Measurements from ENCODE around the gene GANAB.
"Not testable (repeated sequence)": the region's sequence is repeated elsewhere in the genome, so short reads cannot be mapped to it uniquely, and the experiment has no call there.

The GANAB gene

GRCh38 chr11:62621027-62621566 is 25.3 kb downstream of the GANAB start:
- DNase-seq: no peak

DNA sequence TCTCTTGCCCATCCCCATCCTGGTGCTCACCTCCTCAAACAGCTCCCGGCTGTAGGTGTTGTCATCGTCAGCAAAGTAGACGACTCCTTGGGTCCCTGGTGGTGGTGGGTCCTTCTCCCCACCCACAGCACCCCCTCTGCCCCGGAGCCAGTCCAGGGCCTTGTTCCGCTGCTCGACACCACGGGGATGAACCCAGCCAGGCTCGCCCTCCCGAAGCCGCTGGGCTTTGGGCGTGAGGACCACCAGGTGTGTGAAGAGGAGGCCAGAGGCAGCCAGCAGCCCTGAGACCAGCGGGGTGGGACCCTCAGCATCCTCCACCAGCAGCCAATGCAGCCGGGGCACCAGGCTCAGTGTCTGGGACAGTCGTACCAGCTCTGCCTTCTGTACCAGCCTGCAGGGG is 29.5 kb downstream of the GANAB start:
- DNase-seq: not testable (repeated sequence)

GRCh38 chr11:62615521-62615920 is 30.9 kb downstream of the GANAB start:
- no peak for DNase-seq

DNA sequence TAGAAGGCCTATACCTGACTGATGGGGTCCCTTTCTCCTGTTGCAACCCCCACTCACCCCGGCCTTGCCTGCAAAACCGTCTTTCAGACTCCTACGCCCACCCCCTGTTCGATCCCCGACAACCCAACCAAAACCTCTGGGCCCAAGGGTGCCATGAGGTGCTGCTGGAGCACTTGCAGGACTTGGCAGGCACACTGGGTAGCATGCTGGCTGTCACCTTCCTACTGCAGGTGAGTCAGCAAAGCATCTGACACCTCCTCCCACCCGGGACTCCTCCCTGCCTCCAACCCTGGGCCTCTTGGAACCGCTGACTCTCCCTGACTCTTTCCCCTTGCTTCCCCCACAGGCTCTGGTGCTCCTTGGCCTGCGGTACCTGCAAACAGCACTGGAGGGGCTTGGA is 32.1 kb downstream of the GANAB start:
- no peak for DNase-seq

DNA sequence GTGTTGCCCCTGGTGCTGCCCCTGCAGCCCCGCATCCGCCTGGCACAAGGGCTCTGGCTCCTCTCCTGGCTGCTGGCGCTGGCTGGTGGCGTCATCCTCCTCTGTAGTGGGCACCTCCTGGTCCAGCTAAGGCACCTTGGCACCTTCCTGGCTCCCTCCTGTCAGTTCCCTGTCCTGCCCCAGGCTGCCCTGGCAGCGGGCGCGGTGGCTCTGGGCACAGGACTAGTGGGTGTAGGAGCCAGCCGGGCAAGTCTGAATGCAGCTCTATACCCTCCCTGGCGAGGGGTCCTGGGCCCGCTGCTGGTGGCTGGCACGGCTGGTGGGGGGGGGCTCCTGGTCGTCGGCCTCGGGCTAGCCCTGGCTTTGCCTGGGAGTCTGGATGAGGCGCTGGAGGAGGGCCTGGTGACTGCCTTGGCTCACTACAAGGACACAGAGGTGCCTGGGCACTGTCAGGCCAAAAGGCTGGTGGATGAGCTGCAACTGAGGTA is 33.1 kb downstream of the GANAB start:
- no peak for DNase-seq

DNA sequence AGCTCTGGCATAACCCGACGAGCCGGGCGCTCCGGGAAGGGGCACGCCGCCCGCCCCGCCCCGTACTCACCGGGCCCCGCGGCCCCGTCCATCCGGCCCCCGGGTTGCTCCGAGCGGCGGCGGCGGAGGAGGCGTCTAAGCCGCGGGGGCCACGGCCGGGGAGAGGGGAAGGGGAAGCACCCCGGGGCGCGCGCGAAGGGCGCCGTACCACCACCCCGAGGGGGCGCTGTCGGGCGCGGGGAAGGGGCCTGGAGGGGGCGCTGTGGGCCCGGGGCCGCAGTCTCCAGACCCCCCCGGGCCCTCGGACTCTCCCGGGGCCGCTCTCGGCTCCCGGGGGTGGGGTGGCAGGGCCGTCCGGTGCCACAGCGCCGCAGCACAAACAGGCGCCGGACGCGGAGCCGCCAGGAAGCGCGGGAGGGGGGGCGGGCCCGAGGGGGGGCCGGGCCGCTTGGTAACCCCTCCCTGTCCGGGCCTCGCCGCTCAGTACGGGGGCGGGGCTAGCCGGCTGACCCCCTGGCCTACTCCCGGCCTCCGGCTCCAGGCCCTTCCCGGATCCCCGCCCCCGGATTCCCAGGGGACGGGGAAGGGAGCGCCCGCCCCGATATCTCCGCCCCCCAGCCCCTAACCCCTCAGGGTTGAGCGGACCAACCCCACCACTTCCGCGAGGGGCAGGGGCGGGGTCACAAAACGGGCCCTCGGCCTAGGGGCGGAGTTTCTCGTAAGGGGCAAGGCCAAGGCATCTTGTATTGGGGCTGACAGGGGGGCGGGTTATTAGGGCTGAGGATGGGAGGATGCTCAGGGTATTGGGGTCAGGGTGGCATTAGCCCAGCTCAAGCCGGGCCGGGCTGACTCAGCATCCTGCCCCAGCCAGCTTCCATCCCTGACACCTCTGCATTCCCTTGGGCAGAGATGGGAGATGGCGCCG is 33.8 kb downstream of the GANAB start, which contains the start of the genes EML3 and ROM1:
Gene EML3 (minus strand): TSS at position 410 of the 925 bp plus-strand sequence. CDS start 318 bp downstream, at position 92.
Gene ROM1 (plus strand): TSS at position 892 of the 925 bp plus-strand sequence. CDS start 25 bp downstream, at position 917.
- peak; percentile 93 for DNase-seq

DNA sequence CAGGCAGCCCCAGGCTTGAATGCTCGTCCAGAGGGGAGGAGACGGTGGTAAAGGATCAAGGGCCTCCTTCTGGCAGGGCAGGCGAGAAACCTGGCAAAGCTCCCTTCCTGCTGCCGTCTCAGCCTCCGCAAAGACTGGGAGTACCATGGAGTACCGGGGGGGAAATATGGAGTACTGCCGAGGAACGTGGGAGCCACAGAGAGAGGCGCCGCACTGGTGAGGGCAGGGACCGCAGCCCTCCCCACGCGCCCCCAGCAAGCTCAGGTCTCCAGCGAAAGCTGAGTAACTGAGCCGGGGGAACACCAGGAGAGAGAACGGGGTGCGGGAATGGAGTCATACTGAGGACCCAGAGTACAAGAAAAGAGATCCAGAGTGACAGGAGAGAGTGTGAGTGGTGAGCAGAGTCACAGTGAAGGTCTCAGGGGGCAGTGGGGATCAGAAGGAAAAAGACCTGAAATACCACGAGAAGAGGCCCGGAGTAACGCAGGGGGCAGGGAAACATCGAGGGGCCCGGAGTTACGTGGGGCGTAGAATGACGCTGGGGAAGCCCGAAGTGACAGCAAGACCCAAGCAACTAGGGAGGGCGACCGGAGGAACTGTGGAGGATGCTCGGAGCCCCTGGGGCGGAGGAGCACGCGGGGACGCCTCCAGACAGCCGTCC is 34.6 kb downstream of the GANAB start:
- peak; percentile 71 for DNase-seq

DNA sequence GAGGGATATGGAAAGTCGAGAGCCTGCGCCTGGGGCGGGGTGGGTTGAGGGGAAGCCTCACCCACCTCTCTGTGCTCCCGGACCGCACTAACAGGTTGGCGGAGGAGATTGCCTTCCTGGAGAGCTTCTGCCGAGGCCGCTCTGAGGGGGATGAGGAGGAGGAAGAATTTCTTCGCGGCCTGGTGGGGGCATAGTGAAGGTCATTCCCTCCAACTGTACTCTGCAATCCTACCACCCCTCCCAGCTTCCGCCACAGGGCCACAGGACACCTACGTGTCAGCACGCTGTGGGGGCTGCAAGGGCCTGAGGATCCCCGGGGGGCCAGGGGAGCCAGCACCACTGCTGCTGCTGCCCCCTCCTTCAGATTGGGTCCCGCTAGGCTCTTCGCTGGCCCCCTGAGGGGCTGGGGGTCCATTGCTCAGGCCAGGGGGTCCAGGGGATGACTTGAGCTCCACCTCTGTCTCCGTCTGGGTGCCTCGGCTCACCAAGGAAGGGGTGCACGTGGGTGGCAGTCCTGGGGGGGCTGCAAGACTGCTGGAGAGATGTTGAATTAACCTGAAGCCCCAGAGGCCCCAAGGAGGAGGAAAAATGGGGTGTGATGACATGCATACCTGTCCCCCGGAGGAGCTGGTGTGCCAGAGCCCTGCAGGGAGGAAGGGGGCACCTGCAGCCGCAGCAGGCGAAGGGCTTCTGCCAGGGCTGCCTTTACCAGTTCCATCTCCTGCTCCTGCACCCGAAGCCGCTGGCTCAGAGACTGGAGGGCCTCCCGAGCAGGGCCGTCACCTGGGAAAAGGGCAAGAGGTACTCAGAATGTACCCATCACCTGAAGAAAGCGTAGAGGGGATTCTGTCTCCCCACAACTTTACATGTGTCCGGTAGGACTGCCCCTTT is 35.4 kb downstream of the GANAB start:
- no peak for DNase-seq

DNA sequence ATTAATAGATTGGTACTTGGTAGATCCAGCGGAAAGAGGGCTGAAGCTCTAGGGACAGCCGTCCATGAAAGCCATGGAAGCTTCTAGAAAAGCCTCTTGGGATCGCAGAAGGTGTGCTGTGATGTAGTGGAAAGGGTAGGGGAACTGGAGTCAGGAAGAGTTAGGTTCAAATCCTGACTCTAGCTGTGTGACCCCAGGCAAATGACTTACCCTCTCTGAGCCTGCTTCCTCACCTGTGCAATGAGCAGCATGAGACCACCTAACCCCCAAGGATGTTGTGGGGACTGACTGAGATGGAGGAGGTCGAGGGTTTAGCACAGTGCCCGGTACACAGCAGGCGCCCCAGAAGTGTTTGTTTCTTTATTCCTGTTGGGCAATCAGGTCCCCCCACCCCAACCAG is 36.0 kb downstream of the GANAB start:
- DNase-seq: no peak

- no peak for DNase-seq
Observed at GRCh38 chr11:62608776-62609175, 37.6 kb downstream of the GANAB start.

GRCh38 chr11:62607714-62608113 is 38.7 kb downstream of the GANAB start:
- DNase-seq: no peak

- DNase-seq: no peak
Observed at GRCh38 chr11:62605902-62606301, 40.5 kb downstream of the GANAB start.

GRCh38 chr11:62605467-62605866 is 40.9 kb downstream of the GANAB start:
- DNase-seq: no peak

GRCh38 chr11:62604460-62605120 is 41.8 kb downstream of the GANAB start:
- DNase-seq: no peak

GRCh38 chr11:62603776-62604299 is 42.6 kb downstream of the GANAB start:
- no peak for DNase-seq

DNA sequence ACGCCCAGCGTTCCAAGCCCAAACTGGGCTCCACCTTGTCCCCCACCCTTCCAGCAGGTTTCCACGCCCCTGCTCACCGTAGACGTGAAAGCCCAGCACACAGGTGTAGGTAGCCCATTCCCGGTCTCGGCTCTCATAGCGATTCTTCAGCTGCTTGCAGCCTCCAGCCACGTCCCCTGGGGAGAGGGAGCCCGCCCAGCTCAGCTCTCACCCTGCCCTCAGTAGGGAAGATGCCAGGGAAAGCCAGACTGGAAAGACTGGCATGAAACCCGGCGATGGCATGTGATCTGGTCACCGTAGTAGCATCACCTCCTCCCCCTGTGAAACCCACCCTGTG is 43.4 kb downstream of the GANAB start:
- DNase-seq: no peak

DNA sequence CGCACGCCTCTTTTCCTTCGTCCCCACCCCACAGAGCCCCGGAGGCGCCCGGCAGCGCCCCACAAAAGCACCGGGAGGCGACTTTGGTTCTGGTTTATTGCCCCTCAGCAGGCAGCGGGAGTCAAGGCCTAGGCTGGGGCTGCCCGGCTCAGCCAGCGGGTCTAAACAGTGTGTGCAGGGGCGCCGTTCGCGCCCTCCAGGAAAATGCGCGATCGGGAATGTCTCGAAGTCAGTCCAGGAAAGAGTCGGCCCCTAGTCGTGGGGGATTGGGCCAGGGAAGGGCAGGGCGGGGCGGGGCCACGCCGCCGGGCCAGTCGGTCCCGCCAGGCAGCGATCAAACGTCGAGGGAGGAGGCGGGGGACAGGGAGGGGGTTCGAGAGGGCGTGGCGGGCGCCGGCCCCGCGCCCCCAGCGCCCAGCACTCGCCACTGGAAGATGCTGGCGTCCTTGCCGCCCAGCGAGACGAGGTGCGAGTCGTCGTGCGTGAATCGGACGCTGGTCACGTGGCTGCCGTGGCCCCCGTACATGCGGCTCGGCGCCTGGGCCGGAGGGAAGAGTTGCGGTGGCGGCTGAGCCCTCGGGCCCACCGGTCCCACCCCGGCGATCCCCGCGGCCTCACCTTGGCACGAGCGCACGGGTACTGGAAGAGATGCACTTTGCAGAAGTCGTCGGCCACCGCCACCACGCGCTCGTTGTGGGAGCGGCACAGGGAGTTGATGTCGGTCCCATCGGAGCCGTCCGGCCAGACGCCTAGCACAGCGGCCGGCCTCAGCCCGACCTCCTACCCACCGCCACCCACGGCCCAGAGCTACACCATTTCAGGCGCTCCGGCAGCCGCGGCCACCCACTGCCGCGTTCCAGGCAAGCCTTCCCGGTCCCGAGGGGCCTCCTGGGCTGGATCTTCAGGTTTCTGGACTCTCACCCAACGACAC is 44.0 kb downstream of the GANAB start:
- peak; percentile 61 for DNase-seq

DNA sequence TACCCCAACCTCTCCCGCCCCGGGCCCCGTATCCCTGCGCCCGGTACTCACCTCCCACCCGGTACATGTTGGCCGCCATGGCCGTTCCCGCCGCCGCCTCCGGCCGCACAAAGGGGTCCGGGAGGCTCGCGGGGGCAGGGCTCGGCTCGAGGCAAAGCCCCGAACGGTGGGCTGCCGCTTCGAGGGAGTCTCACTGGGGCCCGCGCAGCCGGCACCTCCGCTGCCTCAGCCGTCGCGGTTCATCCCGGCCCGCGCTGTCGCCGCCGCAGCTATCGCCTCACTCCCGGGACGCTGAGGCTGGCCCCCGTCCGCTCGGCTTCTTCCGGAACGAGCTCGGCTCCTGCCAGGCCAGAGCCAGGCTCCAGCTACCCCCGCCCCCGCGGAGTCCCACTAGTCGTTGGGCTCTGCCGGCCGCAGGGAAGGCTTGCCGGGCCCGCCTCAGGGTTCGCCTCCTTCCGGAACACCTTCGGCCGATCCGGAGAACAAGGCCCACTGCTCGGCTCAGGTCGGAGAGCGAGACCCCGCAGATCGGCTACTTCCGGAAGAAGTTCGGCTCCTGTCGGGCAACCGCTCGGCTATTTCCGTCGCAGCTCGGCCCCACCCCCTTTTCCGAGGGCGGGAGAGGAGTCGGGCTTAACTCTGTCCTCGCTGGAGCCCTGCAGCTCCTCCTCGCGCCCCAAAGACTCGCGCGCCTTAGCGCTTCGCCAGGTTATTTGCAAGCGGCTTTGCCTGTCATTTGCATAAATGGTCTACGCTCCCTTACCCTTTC is 44.9 kb downstream of the GANAB start, which contains the start of gene MTA2:
Gene MTA2 (minus strand): TSS at position 494 of the 769 bp plus-strand sequence. CDS start 415 bp downstream, at position 79.
- peak; percentile 98 for DNase-seq

DNA sequence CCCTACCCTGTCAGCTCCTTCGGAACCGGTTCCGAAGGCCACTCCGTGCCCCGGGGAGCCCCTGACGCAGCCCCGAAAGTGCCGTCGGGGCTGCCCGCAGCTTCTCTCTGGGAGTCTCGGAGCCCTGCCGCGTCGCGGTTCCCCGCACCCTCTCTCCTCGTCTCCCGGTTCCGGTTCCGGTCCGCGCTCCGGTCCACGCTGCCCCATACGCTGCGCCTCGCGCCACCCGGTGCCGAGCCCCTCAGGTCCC is 45.4 kb downstream of the GANAB start:
- DNase-seq: no peak

Data from EL (cell line).